ENCODE results near the gene AFF1. TPM values are rescaled to one million over a fixed set of nuclear protein-coding genes. Genes with fewer than 3 reads are reported as not detected.

The AFF1 gene
- total RNA-seq, 4 donors from 2014 or later, result 22.9 to 47.1 (median 34.0) TPM

DNA sequence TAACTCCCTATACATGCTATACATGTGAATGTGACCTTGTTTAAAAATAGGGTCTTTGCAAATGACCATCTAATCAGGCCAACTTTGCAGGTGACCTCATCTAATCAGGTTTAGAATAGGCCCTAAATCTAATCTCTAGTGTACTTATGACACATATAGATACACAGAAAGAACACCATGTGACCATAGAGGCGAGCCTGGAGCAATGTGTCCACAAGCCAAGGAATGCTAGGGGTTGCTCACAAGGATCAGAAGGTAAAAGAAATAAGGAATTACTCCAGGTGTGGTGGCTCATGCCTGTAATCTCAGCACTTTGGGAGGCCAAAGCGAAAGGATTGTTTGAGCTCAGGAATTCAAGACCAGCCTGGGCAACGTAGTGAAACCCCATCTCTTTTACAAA, 32.9 kb upstream of the AFF1 start:
- Histone ChIP-seq H3K9me3 (no peaks in the 10 kb centered on the region), H3K4me3 (no peak overlapping the region), H3K27ac (no peak overlapping the region), H3K36me3 (no peaks in the 10 kb centered on the region), H3K4me1 (peaks cover 0 to 7% (median 5%) of the 10 kb centered on the region in 3 donors), H3K27me3 (no peaks in the 10 kb centered on the region)
- WGBS, 2 donors, result 77 to 95% methylated on average over 3 of the region's 3 CpGs
- intact Hi-C loops (cut with DNase I), result no loop called here
- TF ChIP-seq, protein P1, sequence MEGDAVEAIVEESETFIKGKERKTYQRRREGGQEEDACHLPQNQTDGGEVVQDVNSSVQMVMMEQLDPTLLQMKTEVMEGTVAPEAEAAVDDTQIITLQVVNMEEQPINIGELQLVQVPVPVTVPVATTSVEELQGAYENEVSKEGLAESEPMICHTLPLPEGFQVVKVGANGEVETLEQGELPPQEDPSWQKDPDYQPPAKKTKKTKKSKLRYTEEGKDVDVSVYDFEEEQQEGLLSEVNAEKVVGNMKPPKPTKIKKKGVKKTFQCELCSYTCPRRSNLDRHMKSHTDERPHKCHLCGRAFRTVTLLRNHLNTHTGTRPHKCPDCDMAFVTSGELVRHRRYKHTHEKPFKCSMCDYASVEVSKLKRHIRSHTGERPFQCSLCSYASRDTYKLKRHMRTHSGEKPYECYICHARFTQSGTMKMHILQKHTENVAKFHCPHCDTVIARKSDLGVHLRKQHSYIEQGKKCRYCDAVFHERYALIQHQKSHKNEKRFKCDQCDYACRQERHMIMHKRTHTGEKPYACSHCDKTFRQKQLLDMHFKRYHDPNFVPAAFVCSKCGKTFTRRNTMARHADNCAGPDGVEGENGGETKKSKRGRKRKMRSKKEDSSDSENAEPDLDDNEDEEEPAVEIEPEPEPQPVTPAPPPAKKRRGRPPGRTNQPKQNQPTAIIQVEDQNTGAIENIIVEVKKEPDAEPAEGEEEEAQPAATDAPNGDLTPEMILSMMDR (IDR thresholded peaks at IDR 0.05), result no peak
- TF ChIP-seq POLR2A (IDR thresholded peaks at IDR 0.05), result no peak
- DNase-seq, result no peak

DNA sequence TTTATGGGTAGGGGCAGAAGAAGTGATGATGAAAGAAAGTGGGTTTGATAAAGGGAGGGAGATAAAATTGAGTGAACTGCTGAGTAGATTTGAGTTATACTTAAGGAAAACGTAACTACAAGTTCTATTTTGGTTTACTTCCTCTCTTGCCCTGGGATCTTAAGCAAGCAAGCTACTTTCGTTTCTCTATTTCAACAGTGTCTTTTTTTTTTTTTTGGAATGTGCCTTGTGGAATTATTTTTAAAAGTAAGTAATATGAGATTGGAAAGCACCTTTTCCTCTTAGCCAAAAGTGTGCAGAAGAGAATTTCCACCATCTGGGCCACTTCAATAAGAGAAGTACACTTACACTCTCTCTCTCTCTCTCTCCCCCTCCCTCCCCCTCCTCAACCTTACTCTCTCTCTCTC, 26.6 kb upstream of the AFF1 start:
- peak overlapping the region in 3 of 4 donors; percentile 47 to 60 (median 56) for H3K27ac ChIP-seq
- TF ChIP-seq, protein P1 (IDR thresholded peaks at IDR 0.05), result no peak
- TF ChIP-seq POLR2A (IDR thresholded peaks at IDR 0.05), result no peak
- no peak for DNase-seq
- peak overlapping the region in 1 of 4 donors; percentile 19 for H3K4me3 ChIP-seq
- no peaks in the 10 kb centered on the region for H3K36me3 ChIP-seq
- H3K9me3 ChIP-seq, result no peaks in the 10 kb centered on the region
- WGBS, 2 donors, result 1 to 2% methylated on average over 2 of the region's 2 CpGs
- peaks cover 7 to 53% (median 38%) of the 10 kb centered on the region in 3 donors for H3K4me1 ChIP-seq
- intact Hi-C loops (cut with DNase I), result no loop called here
- H3K27me3 ChIP-seq, result no peaks in the 10 kb centered on the region

DNA sequence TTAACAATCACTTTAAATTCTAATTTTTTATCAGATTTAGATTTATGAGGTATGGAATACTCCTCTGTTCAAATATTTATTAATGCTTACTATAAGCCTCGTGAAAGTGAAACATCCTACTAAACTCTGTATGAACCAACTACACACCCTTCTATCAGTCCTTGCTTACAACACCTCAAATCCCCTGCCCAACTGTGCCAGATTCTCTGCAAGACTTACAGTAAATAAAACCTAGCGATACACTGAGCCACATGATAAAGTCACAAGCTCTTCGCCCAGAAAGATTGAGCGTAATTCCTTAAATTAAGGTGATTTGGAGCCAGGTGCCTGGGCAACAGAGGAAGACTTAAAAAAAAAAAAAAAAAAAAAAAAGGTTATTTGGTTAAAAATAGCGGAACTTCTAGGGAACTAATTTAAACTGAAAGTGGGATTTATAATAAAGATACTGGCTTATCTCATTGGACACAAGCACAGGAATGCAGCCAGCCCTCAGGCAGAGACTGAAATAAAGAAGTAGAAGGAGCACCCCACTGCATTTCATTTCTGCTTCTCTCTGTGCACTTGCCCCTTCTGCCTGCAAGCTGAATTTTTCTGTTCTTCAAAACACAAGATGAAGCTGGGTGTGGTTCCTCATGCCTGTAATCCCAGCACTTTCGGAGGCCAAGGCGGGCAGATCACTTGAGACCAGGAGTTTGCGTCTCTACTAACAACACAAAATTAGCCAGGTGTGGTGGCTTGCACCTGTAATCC, 25.1 kb upstream of the AFF1 start:
- Histone ChIP-seq H3K36me3 (no peaks in the 10 kb centered on the region), H3K4me3 (no peak overlapping the region), H3K9me3 (no peaks in the 10 kb centered on the region), H3K27ac (peak overlapping the region in 1 of 4 donors; percentile 56), H3K4me1 (peaks cover 7 to 50% (median 35%) of the 10 kb centered on the region in 3 donors), H3K27me3 (no peaks in the 10 kb centered on the region)
- TF ChIP-seq POLR2A (IDR thresholded peaks at IDR 0.05), result no peak
- TF ChIP-seq, protein P1 (IDR thresholded peaks at IDR 0.05), result no peak
- no peak for DNase-seq
- intact Hi-C loops (cut with DNase I), result no loop called here
- 40 to 59% methylated on average over 8 of the region's 8 CpGs for WGBS, 2 donors

DNA sequence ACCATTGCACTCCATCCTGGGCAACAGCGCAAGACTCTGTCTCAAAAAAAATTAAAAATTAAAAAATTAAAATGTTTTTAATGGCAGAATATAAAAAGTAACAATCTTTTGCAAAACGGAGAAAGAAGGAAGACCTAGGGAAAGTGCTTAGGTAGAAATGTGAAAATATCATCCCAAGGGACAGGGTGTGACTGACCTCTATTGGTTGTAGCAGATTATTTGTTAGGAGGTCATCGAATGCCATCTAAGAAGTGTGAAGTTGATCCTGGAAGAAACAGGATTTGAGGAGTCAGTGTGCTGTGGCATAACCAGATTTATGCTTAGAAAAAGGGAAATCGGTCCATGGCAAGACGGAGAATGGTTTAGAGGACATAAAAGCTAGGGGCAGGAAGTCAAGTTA, 24.4 kb upstream of the AFF1 start:
- intact Hi-C loops (cut with DNase I), result no loop called here
- Histone ChIP-seq H3K4me1 (peaks cover 7 to 46% (median 33%) of the 10 kb centered on the region in 3 donors), H3K9me3 (no peaks in the 10 kb centered on the region), H3K36me3 (no peaks in the 10 kb centered on the region), H3K27ac (peak overlapping the region in 1 of 4 donors; percentile 56), H3K4me3 (no peak overlapping the region), H3K27me3 (no peaks in the 10 kb centered on the region)
- TF ChIP-seq POLR2A (IDR thresholded peaks at IDR 0.05), result no peak
- TF ChIP-seq, protein P1 (IDR thresholded peaks at IDR 0.05), result no peak
- DNase-seq, result no peak
- 79 to 82% methylated on average over 5 of the region's 5 CpGs for WGBS, 2 donors

DNA sequence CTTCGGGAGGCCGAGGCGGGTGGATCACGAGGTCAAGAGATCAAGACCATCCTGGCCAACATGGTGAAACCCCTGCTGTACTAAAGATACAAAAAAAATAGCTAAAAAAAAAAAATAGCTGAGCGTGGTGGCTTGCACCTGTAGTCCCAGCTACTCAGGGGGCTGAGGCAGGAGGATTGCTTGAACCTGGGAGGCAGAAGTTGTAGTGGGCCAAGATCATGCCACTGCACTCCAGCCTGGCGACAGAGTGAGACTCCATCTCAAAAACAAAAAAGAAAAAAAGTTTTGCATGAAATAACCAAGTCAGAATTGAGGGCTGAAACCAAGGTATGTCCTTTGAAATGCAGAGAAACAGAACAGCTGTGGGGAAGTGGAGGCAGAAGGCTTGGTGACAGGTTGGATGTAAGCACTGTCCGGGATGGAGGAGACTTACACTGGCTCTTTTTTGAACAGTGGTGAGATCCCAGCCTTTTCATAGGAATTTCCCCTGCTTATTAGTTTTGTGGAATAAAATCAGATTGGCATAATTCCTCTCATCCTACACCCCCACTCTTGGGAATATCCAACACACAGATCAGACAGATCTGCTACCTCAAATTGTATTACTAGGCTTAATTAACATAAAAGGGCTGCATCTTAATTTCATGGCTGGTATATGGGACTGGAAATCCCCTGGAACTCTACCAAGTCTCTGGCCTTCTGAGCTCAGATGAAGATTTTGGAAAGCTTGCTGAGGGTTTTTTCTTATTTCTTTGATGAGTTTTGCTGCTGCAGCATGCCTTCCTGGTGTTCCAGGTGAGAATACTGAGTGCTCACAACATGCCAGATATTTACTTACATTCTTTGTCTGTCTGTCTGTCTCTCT, 23.8 kb upstream of the AFF1 start:
- peak overlapping the region in 1 of 4 donors; percentile 9 for H3K27ac ChIP-seq
- 69 to 73% methylated on average over 7 of the region's 7 CpGs for WGBS, 2 donors
- intact Hi-C loops (cut with DNase I), result no loop called here
- H3K9me3 ChIP-seq, result no peaks in the 10 kb centered on the region
- TF ChIP-seq, protein P1 (IDR thresholded peaks at IDR 0.05), result no peak
- no peak for TF ChIP-seq POLR2A (IDR thresholded peaks at IDR 0.05)
- H3K4me3 ChIP-seq, result no peak overlapping the region
- DNase-seq, result no peak
- peaks cover 7 to 46% (median 33%) of the 10 kb centered on the region in 3 donors for H3K4me1 ChIP-seq
- H3K36me3 ChIP-seq, result no peaks in the 10 kb centered on the region
- H3K27me3 ChIP-seq, result no peaks in the 10 kb centered on the region

Measured in esophagus squamous epithelium (tissue), 5 donors.